CD4-positive, alpha-beta T cell treated with Interleukin-17A for 1 hour (primary cell): ENCODE results near the gene CXorf66.
"Not testable (repeated sequence)": the region's sequence is repeated elsewhere in the genome, so short reads cannot be mapped to it uniquely, and the experiment has no call there.

Source experiments
- DNase-seq: peaks from one replicate; pipeline ENCODE4 v3.0.0-alpha.2; 2020

Gene CXorf66

GRCh38 chrX:139924069-139924695, 41.1 kb downstream of the CXorf66 start:
- DNase-seq = no peak

DNA sequence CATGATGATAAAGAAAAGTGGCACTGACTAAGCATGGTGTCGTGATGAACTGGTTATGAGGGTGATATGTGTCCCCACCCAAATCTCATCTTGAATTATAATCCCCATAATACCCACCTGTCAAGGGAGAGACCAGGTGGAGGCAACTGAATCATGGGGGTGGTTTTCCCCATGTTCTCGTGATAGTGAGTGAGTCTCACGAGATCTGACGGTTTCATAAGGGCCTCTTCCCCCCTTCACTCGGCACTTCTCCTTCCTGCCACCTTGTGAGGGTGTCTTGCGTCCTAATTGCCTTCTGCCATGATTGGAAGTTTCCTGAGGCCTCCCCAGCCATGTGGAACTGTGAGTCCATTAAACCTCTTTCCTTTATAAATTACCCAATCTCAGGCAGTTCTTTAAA, 44.2 kb downstream of the CXorf66 start:
- DNase-seq = not testable (repeated sequence)

DNA sequence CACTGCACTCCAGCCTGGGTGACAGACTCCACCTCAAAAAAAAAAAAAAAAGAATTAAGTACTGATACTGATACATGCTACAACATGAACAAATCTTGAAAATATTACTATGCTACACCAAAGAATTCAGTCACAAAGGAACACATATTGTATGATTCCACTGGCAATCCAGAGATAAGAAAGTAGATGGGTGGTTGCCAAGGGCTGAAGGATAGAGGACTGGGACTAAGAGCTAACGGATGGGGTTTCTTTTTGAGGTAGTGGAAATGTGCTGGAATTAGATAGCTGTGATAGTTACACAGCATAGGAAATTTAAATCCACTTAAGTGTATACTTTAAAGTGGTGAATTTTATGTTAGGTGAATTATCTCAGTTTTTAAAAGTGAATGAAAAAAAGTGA, 45.0 kb downstream of the CXorf66 start:
- DNase-seq = no peak

- DNase-seq = no peak
Measured at GRCh38 chrX:139914421-139914820, 50.9 kb downstream of the CXorf66 start.

- no peak for DNase-seq
Measured at GRCh38 chrX:139909712-139910111, 55.6 kb downstream of the CXorf66 start.

GRCh38 chrX:139907078-139907477, 58.2 kb downstream of the CXorf66 start:
- no peak for DNase-seq

DNA sequence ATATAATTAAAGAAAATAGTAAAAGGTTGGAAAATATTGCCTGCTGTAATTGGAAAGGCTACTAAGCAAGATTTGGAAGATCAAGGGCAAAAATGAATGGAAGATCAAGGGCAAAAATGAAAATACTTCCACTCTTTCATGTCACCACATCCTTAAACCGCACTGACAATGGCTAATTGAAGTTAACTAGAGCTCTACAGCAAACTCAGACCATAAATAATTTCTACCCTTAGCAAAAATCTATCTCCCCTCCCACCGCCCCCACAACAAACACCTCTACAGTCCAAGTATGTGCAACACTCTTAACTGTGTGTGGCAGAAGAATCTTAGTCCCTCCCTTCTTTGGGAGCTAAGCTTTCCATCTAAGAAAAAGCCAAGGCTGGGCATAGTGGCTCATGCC, 59.6 kb downstream of the CXorf66 start:
- no peak for DNase-seq
